K562 (cell line): ENCODE results near the gene RAI1. TPM values are rescaled to one million over a fixed set of nuclear protein-coding genes. Genes with fewer than 3 reads are reported as not detected.

ENCODE experiments used
- ATAC-seq: fragments of 200-7000 bp; cut with Tn5 transposase; 3 replicates; pipeline ENCODE4 v1.9.1; 2020; ENCODE audit warnings: moderate library complexity
- BruUV-seq: library from RNA; stranded (reverse); fragments of 400-500 nt; replicated peaks from 2 replicates; lab custom pipeline; 2021; lab: Mats Ljungman, UMichigan
- CTCF ChIA-PET: fragments of 300-600 bp; formaldehyde crosslinking; extraction: SDS; loops from one replicate; lab custom pipeline; 2021; ENCODE audit warnings: low intra/inter-chr PET ratio; lab: Yijun Ruan, JAX
- POLR2A ChIA-PET: fragments of 300-600, 350-650 bp; sonication (Branson Sonifier 250); formaldehyde crosslinking; extraction: SDS; loops from one replicate; lab custom pipeline; 2021; ENCODE audit warnings: antibody characterized with exemption, inconsistent platforms; lab: Yijun Ruan, JAX
- DNase-seq, 4 experiments: peaks; one replicate each; pipeline versions ENCODE4 v3.0.0 to v3.0.0-alpha.2; 2011 to 2018; ENCODE audit warnings: low spot score in 3 of 4, mixed read lengths in 3 of 4; ENCODE audit errors: extremely low read depth in 1 of 4
- FAIRE-seq: peaks from 2 replicates; lab custom pipeline; 2011; peaks lifted over from hg19 to GRCh38; lab: Jason Lieb, UNC
- H2AFZ ChIP-seq: 2 replicates; pipeline ENCODE4 v1.6.0; 2011; ENCODE audit warnings: low read depth, low read length, control low read depth, inconsistent platforms
- H3K27ac ChIP-seq: fragments of 200-600 bp; 3 replicates; pipeline ENCODE4 v1.8.0; 2011; ENCODE audit warnings: low read depth, mild to moderate bottlenecking, control low read depth, inconsistent platforms, low read length, moderate library complexity, mixed read lengths; ENCODE audit errors: extremely low read depth
- H3K27me3 ChIP-seq, 2 experiments: fragments of 300-600 bp in 1 of 2; 2 replicates in 1 of 2; 3 replicates in 1 of 2; pipeline versions ENCODE4 v1.6.0 to v1.8.0; 2011; ENCODE audit warnings: inconsistent platforms in 2 of 2, low read length in 2 of 2, mild to moderate bottlenecking in 1 of 2, mixed read lengths in 1 of 2, moderate library complexity in 1 of 2; ENCODE audit not compliant: control insufficient read depth in 2 of 2, insufficient read depth in 2 of 2
- H3K36me3 ChIP-seq: fragments of 300-600 bp; 3 replicates; pipeline ENCODE4 v1.8.0; 2011; ENCODE audit warnings: mild to moderate bottlenecking, low read length, inconsistent platforms; ENCODE audit not compliant: control insufficient read depth, insufficient read depth
- H3K4me1 ChIP-seq, 2 experiments: fragments of 200-600 bp in 1 of 2; replicated peaks in 1 of 2; 2 replicates in 1 of 2; 3 replicates in 1 of 2; pipeline versions ENCODE4 v1.5.1 to v1.8.0; 2011; ENCODE audit warnings: inconsistent platforms in 2 of 2, low read length in 2 of 2, mild to moderate bottlenecking in 1 of 2, mixed read lengths in 1 of 2, moderate library complexity in 1 of 2; ENCODE audit not compliant: control insufficient read depth in 2 of 2, insufficient read depth in 2 of 2
- H3K4me2 ChIP-seq: 2 replicates; pipeline ENCODE4 v1.6.1; 2011; ENCODE audit warnings: low read length, control low read depth, inconsistent platforms, mixed read lengths; ENCODE audit not compliant: insufficient read depth
- H3K4me3 ChIP-seq: fragments of 200-600 bp; sonication (generic), shearing (Covaris generic); 2 replicates; pipeline ENCODE4 v1.5.1; 2016; ENCODE audit warnings: control low read depth, inconsistent platforms
- H3K79me2 ChIP-seq: fragments of 200-600 bp; 3 replicates; pipeline ENCODE4 v1.8.0; 2011; ENCODE audit warnings: low read length, inconsistent platforms; ENCODE audit not compliant: control insufficient read depth, insufficient read depth
- H3K9ac ChIP-seq, 2 experiments: 2 replicates each; pipeline versions ENCODE4 v1.6.0 to v1.6.1; 2011; ENCODE audit warnings: low read depth in 2 of 2, low read length in 2 of 2, control low read depth in 1 of 2, inconsistent platforms in 1 of 2, mild to moderate bottlenecking in 1 of 2, mixed read lengths in 1 of 2; ENCODE audit not compliant: insufficient read depth in 1 of 2
- H3K9me1 ChIP-seq: one replicate; pipeline ENCODE4 v1.6.0; 2011; ENCODE audit warnings: inconsistent platforms, mild to moderate bottlenecking, low read length, moderate library complexity; ENCODE audit not compliant: control insufficient read depth, insufficient read depth
- H3K9me3 ChIP-seq: replicated peaks from 2 replicates; pipeline ENCODE4 v1.5.1; 2011; ENCODE audit warnings: low read depth, low read length, inconsistent platforms; ENCODE audit not compliant: control insufficient read depth, insufficient read depth
- H4K20me1 ChIP-seq: replicated peaks from 2 replicates; pipeline ENCODE4 v1.6.1; 2011; ENCODE audit warnings: low read length, inconsistent platforms, mixed read lengths; ENCODE audit not compliant: control insufficient read depth, insufficient read depth
- ETV5 ChIP-seq: sonication (generic); formaldehyde crosslinking; IDR thresholded peaks from 2 replicates; pipeline ENCODE4 v1.4.0; 2020; ENCODE audit warnings: low read depth, mild to moderate bottlenecking, missing genetic modification reagents
- HDAC1 ChIP-seq, 2 experiments: fragments of 450-650 bp; IDR thresholded peaks; 2 replicates each; pipeline ENCODE4 v1.6.1; 2016 to 2017; ENCODE audit warnings: inconsistent platforms in 1 of 2, mild to moderate bottlenecking in 1 of 2, moderate library complexity in 1 of 2
- MTA2 ChIP-seq: fragments of 450-650 bp; IDR thresholded peaks from 2 replicates; pipeline ENCODE4 v1.6.1; 2016; ENCODE audit warnings: low read depth
- NR2F6 ChIP-seq: fragments of 450-650 bp; formaldehyde crosslinking; IDR thresholded peaks from 2 replicates; pipeline ENCODE4 v1.4.0; 2020; ENCODE audit warnings: mild to moderate bottlenecking
- POU5F1 ChIP-seq: fragments of 150-350 bp; IDR thresholded peaks from 2 replicates; pipeline ENCODE4 v1.6.1; 2014; ENCODE audit warnings: borderline replicate concordance, low read length, low read depth, mild to moderate bottlenecking; ENCODE audit not compliant: partially characterized antibody
- ZKSCAN8 ChIP-seq: fragments of 200-800 bp; sonication (Bioruptor generic); IDR thresholded peaks from 2 replicates; pipeline ENCODE4 v1.6.1; 2016; ENCODE audit warnings: missing genetic modification characterization, missing compliant biosample characterization
- WGBS: fragments of 100-300 bp; shearing (Covaris generic); methylation state at CpG from one replicate; pipeline ENCODE4 v1.1.6; 2016; ENCODE audit warnings: low coverage, mixed read lengths; ENCODE audit not compliant: insufficient coverage; ENCODE audit errors: missing lambda C conversion rate; 5-methylcytosine and 5-hydroxymethylcytosine counted together
- in situ Hi-C: fragments of 300-500 bp; cut with MboI; formaldehyde crosslinking; loops from 4 replicates; pipeline ENCODE4 v1.15.0; 2018; ENCODE audit warnings: inconsistent platforms, mixed read lengths
- intact Hi-C: fragments of 100-400 bp; cut with micrococcal nuclease; formaldehyde crosslinking; loops from 2 replicates; pipeline ENCODE4 v1.14.2; 2022
- polyA plus RNA-seq, 8 experiments: library from polyadenylated mRNA; depleted of rRNA in 4 of 8; stranded (reverse) in 5 of 8; unstranded in 3 of 8; fragments of >200 nt; fragmentation: Nextera tagmentation in 2 of 8; fragmentation: Illumina TruSeq in 1 of 8; extraction: Ambion mirVana in 2 of 8; extraction: Trizol in 1 of 8; gene quantifications; 2 replicates each; pipeline versions ENCODE4 v1.2.1 to v1.2.3, GENCODE V29; 2011 to 2014; ENCODE audit warnings: inconsistent platforms in 1 of 8, missing spikeins in 1 of 8
- total RNA-seq, 7 experiments: library from RNA; depleted of rRNA in 6 of 7; stranded (reverse); fragments of >200 nt in 6 of 7; fragmentation: Illumina TruSeq in 2 of 7; extraction: Trizol in 2 of 7; gene quantifications; 2 replicates each; pipeline versions ENCODE4 v1.2.1 to v1.2.3, GENCODE V29; 2011 to 2021; ENCODE audit warnings: low replicate concordance in 1 of 7
- TF ChIP-seq, protein P1 (sequence below): fragments of 250-450 bp; sonication (Bioruptor Pico); IDR thresholded peaks from 2 replicates; pipeline ENCODE4 v1.8.0; 2021; ENCODE audit warnings: mild to moderate bottlenecking, moderate library complexity
- TF ChIP-seq, protein P2 (sequence below): fragments of 450-650 bp; IDR thresholded peaks from 2 replicates; pipeline ENCODE4 v1.7.0; 2016; ENCODE audit warnings: borderline replicate concordance
- TF ChIP-seq, protein P3 (sequence below): fragments of 200-800 bp; sonication (Bioruptor generic); IDR thresholded peaks from 2 replicates; pipeline ENCODE4 v1.6.1; 2016; ENCODE audit warnings: missing genetic modification characterization, missing compliant biosample characterization
- TF ChIP-seq, protein P4 (sequence below): fragments of 450-650 bp; formaldehyde crosslinking; IDR thresholded peaks from 2 replicates; pipeline ENCODE4 v1.4.0; 2020; ENCODE audit warnings: mild to moderate bottlenecking, moderate library complexity

Gene RAI1
- total and polyA plus RNA-seq, 9 of the 15 experiments (the other 6 are each of a cell fraction or from before 2014, with no cell fraction given), result 0.68 to 19.9 (median 5.5) TPM

DNA sequence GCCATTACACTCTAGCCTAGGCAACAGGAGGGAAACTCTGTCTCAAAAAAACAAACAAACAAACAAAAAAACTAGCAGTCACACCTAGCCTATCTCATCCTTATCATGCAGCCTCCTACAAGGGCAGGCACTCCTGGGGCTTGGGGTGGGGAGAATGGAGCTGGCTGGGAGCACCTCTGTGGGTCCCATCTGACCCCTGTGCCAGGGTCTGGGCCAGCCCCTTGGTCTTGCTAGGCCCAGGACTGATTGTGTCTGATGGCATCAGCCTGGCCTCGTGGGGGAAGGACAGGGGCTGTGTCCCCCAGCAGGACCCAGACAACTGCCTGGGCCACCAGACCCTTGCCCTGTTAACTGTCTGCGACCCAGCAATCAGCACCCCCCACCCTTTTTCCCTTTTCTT lies 105.7 kb downstream of the RAI1 start:
- no peaks in the 10 kb centered on the region; the same call in 1 of the 2 replicates for H4K20me1 ChIP-seq
- WGBS, result 18% methylated on average over 1 of the region's 2 CpGs
- DNase-seq (no peak), FAIRE-seq (no peak), ATAC-seq (no peak)
- peaks cover 18% of the 10 kb centered on the region; the same call in 2 of the 3 replicates for H3K79me2 ChIP-seq
- peaks cover 0 to 82% of the 10 kb centered on the region in 2 experiments for H3K4me1 ChIP-seq
- H3K4me2 ChIP-seq, result no peak overlapping the region
- ChIA-PET POLR2A (interaction anchor here (0.6 to 0.7 kb wide), 2 partner anchors 32 to 315 kb away, joined by 3 read pairs; no protein-coding TSS in a partner anchor), CTCF (no interaction called here)
- no peak overlapping the region for H3K4me3 ChIP-seq
- H2AFZ ChIP-seq, result no peak overlapping the region
- H3K9me1 ChIP-seq, result no peaks in the 10 kb centered on the region
- H3K9me3 ChIP-seq, result no peaks in the 10 kb centered on the region
- no TSS peak for BruUV-seq
- TF ChIP-seq MTA2 (no peak), HDAC1 (IDR thresholded peaks at IDR 0.05) (no peak), ETV5 (CRISPR knock-in tag) (no peak), ZKSCAN8 (no peak), NR2F6 (CRISPR knock-in tag) (no peak), POU5F1 (no peak)
- TF ChIP-seq, protein P1, sequence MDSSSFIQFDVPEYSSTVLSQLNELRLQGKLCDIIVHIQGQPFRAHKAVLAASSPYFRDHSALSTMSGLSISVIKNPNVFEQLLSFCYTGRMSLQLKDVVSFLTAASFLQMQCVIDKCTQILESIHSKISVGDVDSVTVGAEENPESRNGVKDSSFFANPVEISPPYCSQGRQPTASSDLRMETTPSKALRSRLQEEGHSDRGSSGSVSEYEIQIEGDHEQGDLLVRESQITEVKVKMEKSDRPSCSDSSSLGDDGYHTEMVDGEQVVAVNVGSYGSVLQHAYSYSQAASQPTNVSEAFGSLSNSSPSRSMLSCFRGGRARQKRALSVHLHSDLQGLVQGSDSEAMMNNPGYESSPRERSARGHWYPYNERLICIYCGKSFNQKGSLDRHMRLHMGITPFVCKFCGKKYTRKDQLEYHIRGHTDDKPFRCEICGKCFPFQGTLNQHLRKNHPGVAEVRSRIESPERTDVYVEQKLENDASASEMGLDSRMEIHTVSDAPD (CRISPR knock-in tag), result no peak
- TF ChIP-seq, protein P2, sequence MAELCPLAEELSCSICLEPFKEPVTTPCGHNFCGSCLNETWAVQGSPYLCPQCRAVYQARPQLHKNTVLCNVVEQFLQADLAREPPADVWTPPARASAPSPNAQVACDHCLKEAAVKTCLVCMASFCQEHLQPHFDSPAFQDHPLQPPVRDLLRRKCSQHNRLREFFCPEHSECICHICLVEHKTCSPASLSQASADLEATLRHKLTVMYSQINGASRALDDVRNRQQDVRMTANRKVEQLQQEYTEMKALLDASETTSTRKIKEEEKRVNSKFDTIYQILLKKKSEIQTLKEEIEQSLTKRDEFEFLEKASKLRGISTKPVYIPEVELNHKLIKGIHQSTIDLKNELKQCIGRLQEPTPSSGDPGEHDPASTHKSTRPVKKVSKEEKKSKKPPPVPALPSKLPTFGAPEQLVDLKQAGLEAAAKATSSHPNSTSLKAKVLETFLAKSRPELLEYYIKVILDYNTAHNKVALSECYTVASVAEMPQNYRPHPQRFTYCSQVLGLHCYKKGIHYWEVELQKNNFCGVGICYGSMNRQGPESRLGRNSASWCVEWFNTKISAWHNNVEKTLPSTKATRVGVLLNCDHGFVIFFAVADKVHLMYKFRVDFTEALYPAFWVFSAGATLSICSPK, result no peak
- TF ChIP-seq, protein P3, sequence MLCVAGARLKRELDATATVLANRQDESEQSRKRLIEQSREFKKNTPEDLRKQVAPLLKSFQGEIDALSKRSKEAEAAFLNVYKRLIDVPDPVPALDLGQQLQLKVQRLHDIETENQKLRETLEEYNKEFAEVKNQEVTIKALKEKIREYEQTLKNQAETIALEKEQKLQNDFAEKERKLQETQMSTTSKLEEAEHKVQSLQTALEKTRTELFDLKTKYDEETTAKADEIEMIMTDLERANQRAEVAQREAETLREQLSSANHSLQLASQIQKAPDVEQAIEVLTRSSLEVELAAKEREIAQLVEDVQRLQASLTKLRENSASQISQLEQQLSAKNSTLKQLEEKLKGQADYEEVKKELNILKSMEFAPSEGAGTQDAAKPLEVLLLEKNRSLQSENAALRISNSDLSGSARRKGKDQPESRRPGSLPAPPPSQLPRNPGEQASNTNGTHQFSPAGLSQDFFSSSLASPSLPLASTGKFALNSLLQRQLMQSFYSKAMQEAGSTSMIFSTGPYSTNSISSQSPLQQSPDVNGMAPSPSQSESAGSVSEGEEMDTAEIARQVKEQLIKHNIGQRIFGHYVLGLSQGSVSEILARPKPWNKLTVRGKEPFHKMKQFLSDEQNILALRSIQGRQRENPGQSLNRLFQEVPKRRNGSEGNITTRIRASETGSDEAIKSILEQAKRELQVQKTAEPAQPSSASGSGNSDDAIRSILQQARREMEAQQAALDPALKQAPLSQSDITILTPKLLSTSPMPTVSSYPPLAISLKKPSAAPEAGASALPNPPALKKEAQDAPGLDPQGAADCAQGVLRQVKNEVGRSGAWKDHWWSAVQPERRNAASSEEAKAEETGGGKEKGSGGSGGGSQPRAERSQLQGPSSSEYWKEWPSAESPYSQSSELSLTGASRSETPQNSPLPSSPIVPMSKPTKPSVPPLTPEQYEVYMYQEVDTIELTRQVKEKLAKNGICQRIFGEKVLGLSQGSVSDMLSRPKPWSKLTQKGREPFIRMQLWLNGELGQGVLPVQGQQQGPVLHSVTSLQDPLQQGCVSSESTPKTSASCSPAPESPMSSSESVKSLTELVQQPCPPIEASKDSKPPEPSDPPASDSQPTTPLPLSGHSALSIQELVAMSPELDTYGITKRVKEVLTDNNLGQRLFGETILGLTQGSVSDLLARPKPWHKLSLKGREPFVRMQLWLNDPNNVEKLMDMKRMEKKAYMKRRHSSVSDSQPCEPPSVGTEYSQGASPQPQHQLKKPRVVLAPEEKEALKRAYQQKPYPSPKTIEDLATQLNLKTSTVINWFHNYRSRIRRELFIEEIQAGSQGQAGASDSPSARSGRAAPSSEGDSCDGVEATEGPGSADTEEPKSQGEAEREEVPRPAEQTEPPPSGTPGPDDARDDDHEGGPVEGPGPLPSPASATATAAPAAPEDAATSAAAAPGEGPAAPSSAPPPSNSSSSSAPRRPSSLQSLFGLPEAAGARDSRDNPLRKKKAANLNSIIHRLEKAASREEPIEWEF, result no peak
- TF ChIP-seq, protein P4, sequence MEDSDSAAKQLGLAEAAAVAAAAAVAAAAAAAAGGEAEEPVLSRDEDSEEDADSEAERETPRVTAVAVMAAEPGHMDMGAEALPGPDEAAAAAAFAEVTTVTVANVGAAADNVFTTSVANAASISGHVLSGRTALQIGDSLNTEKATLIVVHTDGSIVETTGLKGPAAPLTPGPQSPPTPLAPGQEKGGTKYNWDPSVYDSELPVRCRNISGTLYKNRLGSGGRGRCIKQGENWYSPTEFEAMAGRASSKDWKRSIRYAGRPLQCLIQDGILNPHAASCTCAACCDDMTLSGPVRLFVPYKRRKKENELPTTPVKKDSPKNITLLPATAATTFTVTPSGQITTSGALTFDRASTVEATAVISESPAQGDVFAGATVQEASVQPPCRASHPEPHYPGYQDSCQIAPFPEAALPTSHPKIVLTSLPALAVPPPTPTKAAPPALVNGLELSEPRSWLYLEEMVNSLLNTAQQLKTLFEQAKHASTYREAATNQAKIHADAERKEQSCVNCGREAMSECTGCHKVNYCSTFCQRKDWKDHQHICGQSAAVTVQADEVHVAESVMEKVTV (CRISPR knock-in tag), result no peak
- no peaks in the 10 kb centered on the region for H3K36me3 ChIP-seq
- in situ Hi-C loops, result no loop called here
- intact Hi-C loops, result loop anchor here (10.0 kb wide), 1 partner anchor 102 kb away; the partner anchor contains the start of gene RAI1
- H3K27me3 ChIP-seq, result no peaks in the 10 kb centered on the region
- peak overlapping the region in 1 of 2 experiments; percentile 28; a peak in 1 of 4 replicates for H3K9ac ChIP-seq
- H3K27ac ChIP-seq, result no peak overlapping the region
